Neural cell (in vitro differentiated cells): ENCODE measurements around the gene FNBP1. TPM values are rescaled to one million over a fixed set of nuclear protein-coding genes. Genes with fewer than 3 reads are reported as not detected.

Experiments used
- H2AFZ ChIP-seq: fragments of 200-600, 300-800 bp; sonication (generic), shearing (Covaris generic); 2 replicates; pipeline ENCODE4 v1.6.0; 2014; ENCODE audit warnings: low read depth, mild to moderate bottlenecking, antibody characterized with exemption, low read length, moderate library complexity
- H3F3A ChIP-seq: fragments of 200-600 bp; shearing (Covaris generic); 2 replicates; pipeline ENCODE4 v1.6.1; 2016; ENCODE audit warnings: mild to moderate bottlenecking, moderate library complexity, mixed read lengths, antibody characterized with exemption, low read length; ENCODE audit not compliant: insufficient read depth, poor library complexity, severe bottlenecking
- H3K27ac ChIP-seq: fragments of 200-600, 300-800 bp; sonication (generic), shearing (Covaris generic); 2 replicates; pipeline ENCODE4 v1.5.1; 2014; ENCODE audit warnings: mild to moderate bottlenecking, low read length, moderate library complexity
- H3K27me3 ChIP-seq: fragments of 300-800, 200-600 bp; sonication (generic), shearing (Covaris generic); 2 replicates; pipeline ENCODE4 v1.6.0; 2014; ENCODE audit warnings: mild to moderate bottlenecking, low read depth, low read length, moderate library complexity; ENCODE audit not compliant: insufficient read depth
- H3K36me3 ChIP-seq: fragments of 300-800, 200-600 bp; sonication (generic), shearing (Covaris generic); 2 replicates; pipeline ENCODE4 v1.5.1; 2014; ENCODE audit warnings: mild to moderate bottlenecking, antibody characterized with exemption, low read length, moderate library complexity; ENCODE audit not compliant: insufficient read depth
- H3K4me2 ChIP-seq: fragments of 300-800, 200-600 bp; sonication (generic), shearing (Covaris generic); 2 replicates; pipeline ENCODE4 v1.6.0; 2014; ENCODE audit warnings: mild to moderate bottlenecking, low read length
- H3K4me3 ChIP-seq: fragments of 300-800, 200-600 bp; sonication (generic), shearing (Covaris generic); 2 replicates; pipeline ENCODE4 v1.5.1; 2014; ENCODE audit warnings: mild to moderate bottlenecking, low read length, moderate library complexity
- H3K79me2 ChIP-seq: fragments of 200-600 bp; shearing (Covaris generic); replicated peaks from 2 replicates; pipeline ENCODE4 v1.6.0; 2014; ENCODE audit warnings: mild to moderate bottlenecking, low read length, moderate library complexity; ENCODE audit not compliant: insufficient read depth
- H3K9ac ChIP-seq: fragments of 300-800, 200-600 bp; sonication (generic), shearing (Covaris generic); 2 replicates; pipeline ENCODE4 v1.6.1; 2016; ENCODE audit warnings: mild to moderate bottlenecking, low read length, mixed read lengths
- H3K9me2 ChIP-seq: fragments of 200-600 bp; shearing (Covaris generic); 2 replicates; pipeline ENCODE4 v1.6.1; 2016; ENCODE audit warnings: mild to moderate bottlenecking, low read length, mixed read lengths; ENCODE audit not compliant: insufficient read depth
- H3K9me3 ChIP-seq: fragments of 200-600, 300-800 bp; sonication (generic), shearing (Covaris generic); 2 replicates; pipeline ENCODE4 v1.6.1; 2016; ENCODE audit warnings: mild to moderate bottlenecking, mixed run types, low read length, moderate library complexity, mixed read lengths
- H4K20me1 ChIP-seq: fragments of 200-600 bp; shearing (Covaris generic); 2 replicates; pipeline ENCODE4 v1.6.1; 2016; ENCODE audit warnings: mild to moderate bottlenecking, mixed run types; ENCODE audit not compliant: insufficient read depth
- CTCF ChIP-seq: fragments of 450-650 bp; IDR thresholded peaks from 2 replicates; pipeline ENCODE4 v1.5.1; 2014; ENCODE audit warnings: antibody characterized with exemption, mild to moderate bottlenecking, moderate library complexity; ENCODE audit not compliant: poor library complexity, severe bottlenecking
- EP300 ChIP-seq: fragments of 450-650 bp; conservative IDR thresholded peaks from 2 replicates; pipeline ENCODE4 v1.6.1; 2014; ENCODE audit warnings: antibody characterized with exemption, mild to moderate bottlenecking, moderate library complexity; ENCODE audit not compliant: poor library complexity, severe bottlenecking
- EZH2 ChIP-seq: fragments of 200-600, 300-800 bp; shearing (Covaris generic), sonication (generic); IDR thresholded peaks from 2 replicates; pipeline ENCODE4 v1.6.1; 2014; ENCODE audit warnings: antibody characterized with exemption, low read length, borderline replicate concordance, mild to moderate bottlenecking; ENCODE audit not compliant: insufficient read depth, poor library complexity, severe bottlenecking
- MXI1 ChIP-seq: fragments of 450-650 bp; conservative IDR thresholded peaks from 2 replicates; pipeline ENCODE4 v1.6.1; 2014; ENCODE audit warnings: antibody characterized with exemption, mild to moderate bottlenecking; ENCODE audit not compliant: poor library complexity, severe bottlenecking
- POLR2AphosphoS5 ChIP-seq: IDR thresholded peaks from 2 replicates; pipeline ENCODE4 v1.6.1; 2012
- RAD21 ChIP-seq: fragments of 450-650 bp; conservative IDR thresholded peaks from 2 replicates; pipeline ENCODE4 v1.6.1; 2014; ENCODE audit warnings: antibody characterized with exemption, mild to moderate bottlenecking, moderate library complexity
- REST ChIP-seq: IDR thresholded peaks from 2 replicates; pipeline ENCODE4 v1.6.1; 2012; ENCODE audit warnings: borderline replicate concordance
- SMC3 ChIP-seq: fragments of 450-650 bp; conservative IDR thresholded peaks from 2 replicates; pipeline ENCODE4 v1.6.1; 2014; ENCODE audit warnings: antibody characterized with exemption, mild to moderate bottlenecking, moderate library complexity; ENCODE audit not compliant: poor library complexity
- TAF1 ChIP-seq: IDR thresholded peaks from 2 replicates; pipeline ENCODE4 v1.6.1; 2012; ENCODE audit warnings: low read depth
- polyA plus RNA-seq: library from polyadenylated mRNA; depleted of rRNA; stranded (reverse); fragments of >200 nt; gene quantifications from 2 replicates; pipeline ENCODE4 v1.2.3, GENCODE V29; 2014

The FNBP1 gene
- polyA plus RNA-seq, 1 donor from 2014 or later = 16.6 TPM

DNA sequence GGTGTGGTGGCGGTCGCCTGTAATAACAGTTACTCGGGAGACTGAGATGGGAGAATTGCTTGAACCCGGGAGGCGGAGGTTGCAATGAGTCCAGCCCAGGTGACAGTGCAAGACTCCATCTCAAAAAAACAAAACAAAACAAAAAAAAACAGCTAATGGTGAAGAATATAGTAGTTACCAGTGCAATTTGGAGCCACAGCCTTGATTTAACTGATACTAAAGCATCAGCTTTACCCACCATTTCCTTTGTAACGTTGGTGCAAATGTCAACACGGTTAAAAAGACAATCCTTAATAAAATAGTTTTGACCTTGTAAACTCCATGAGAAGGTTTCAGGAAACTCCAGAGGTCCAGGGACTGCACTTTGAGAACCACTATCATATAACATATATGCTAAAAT lies 41.8 kb downstream of the FNBP1 start (continued):
- no peak for TF ChIP-seq TAF1

DNA sequence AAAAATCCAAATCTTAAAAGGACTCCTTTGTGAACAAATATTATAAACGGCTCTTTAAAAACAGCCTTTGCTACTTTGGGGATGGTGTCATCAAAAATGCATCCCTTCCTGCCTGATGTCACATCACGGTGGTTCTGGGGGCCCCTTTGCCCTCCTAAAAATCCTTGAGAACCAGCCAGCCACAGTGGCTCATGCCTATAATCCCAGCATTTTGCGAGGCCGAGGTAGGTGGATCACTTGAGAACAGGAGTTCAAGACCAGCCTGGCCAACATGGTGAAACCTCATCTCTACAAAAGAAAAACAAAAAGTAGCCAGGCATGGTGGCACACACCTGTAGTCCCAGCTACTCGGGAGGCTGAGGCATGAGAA lies 43.9 kb downstream of the FNBP1 start:
- Histone ChIP-seq H3K9me3 (no peaks in the 10 kb centered on the region), H3K27ac (no peak overlapping the region), H3K79me2 (no peaks in the 10 kb centered on the region), H4K20me1 (no peaks in the 10 kb centered on the region), H3F3A (no peaks in the 10 kb centered on the region), H3K36me3 (no peaks in the 10 kb centered on the region), H3K27me3 (no peaks in the 10 kb centered on the region), H2AFZ (no peak overlapping the region), H3K4me2 (no peak overlapping the region), H3K9me2 (no peaks in the 10 kb centered on the region), H3K4me3 (no peak overlapping the region), H3K9ac (no peak overlapping the region)
- TF ChIP-seq EP300 = no peak
- no peak for TF ChIP-seq REST
- no peak for TF ChIP-seq CTCF
- no peak for TF ChIP-seq SMC3
- no peak for TF ChIP-seq MXI1
- TF ChIP-seq RAD21 = no peak
- TF ChIP-seq TAF1 = no peak
- TF ChIP-seq EZH2 = no peak
- no peak for TF ChIP-seq POLR2AphosphoS5

DNA sequence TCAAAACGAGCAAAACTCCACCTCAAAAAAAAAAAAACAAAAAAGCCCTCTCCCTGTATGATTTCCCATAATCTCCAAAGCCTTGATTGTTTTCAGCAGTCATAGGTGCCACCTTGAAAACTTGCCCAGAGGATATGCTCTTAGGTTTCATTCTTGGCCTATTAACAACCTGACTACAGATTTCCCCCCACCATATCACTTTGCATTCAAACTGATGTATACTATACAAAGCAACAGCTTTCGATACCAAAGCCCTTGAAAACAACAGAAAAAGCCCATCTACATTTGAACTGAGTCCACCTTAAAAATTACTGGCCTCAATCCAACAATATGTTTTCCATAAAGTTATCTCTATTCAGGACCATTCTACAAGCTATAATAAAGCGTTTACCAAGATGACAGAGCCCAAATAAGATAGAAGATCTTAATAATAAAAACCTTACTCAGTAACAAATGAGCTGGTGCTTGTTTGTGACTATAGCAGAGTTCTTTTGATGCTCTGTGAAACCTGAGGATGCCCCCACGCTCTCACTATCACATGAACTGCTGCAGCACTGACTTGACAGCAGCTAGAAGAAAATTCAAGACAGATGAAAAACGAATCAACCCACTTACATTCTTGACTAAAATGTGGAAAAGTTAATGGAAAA lies 44.4 kb downstream of the FNBP1 start:
- Histone ChIP-seq H3K27ac (no peak overlapping the region), H3K36me3 (no peaks in the 10 kb centered on the region), H3K9me2 (no peaks in the 10 kb centered on the region)

More for the DNA sequence above, 44.4 kb downstream of the FNBP1 start:
- Histone ChIP-seq H4K20me1 (no peaks in the 10 kb centered on the region), H3K9ac (no peak overlapping the region), H2AFZ (no peak overlapping the region), H3K9me3 (no peaks in the 10 kb centered on the region), H3K27me3 (no peaks in the 10 kb centered on the region), H3F3A (no peaks in the 10 kb centered on the region), H3K79me2 (no peaks in the 10 kb centered on the region), H3K4me3 (no peak overlapping the region), H3K4me2 (no peak overlapping the region)
- TF ChIP-seq MXI1 = no peak
- TF ChIP-seq EZH2 = no peak
- no peak for TF ChIP-seq SMC3
- no peak for TF ChIP-seq EP300
- TF ChIP-seq POLR2AphosphoS5 = no peak
- no peak for TF ChIP-seq RAD21
- TF ChIP-seq REST = no peak
- TF ChIP-seq TAF1 = no peak
- TF ChIP-seq CTCF = no peak
